PC-9 (cell line): ENCODE results near the gene CNNM4. TPM values are rescaled to one million over a fixed set of nuclear protein-coding genes. Genes with fewer than 3 reads are reported as not detected.

Experiments
- BruUV-seq: library from RNA; stranded (reverse); fragments of 400-500 nt; replicated peaks from 2 replicates; lab custom pipeline; 2021; lab: Mats Ljungman, UMichigan
- CTCF ChIA-PET: fragments of 300-600 bp; sonication (Branson Sonifier 250); formaldehyde crosslinking; loops from one replicate; lab custom pipeline; 2022; ENCODE audit warnings: antibody characterized with exemption; lab: Charles Lee
- POLR2A ChIA-PET: fragments of 300-600 bp; sonication (Branson Sonifier 250); formaldehyde crosslinking; loops from one replicate; lab custom pipeline; 2022; ENCODE audit warnings: antibody characterized with exemption; ENCODE audit not compliant: unreplicated experiment; lab: Charles Lee
- DNase-seq, 2 experiments: peaks; one replicate each; pipeline versions ENCODE4 v3.0.0 to v3.0.0-alpha.2; 2015 to 2022; ENCODE audit warnings: mixed read lengths in 1 of 2
- H2AFZ ChIP-seq: fragments of 200-600 bp; sonication (generic); 2 replicates; pipeline ENCODE4 v1.8.1; 2017; ENCODE audit warnings: antibody characterized with exemption
- H3F3A ChIP-seq: fragments of 200-600 bp; sonication (generic); 2 replicates; pipeline ENCODE4 v1.8.1; 2017; ENCODE audit warnings: antibody characterized with exemption, mild to moderate bottlenecking, low read depth; ENCODE audit not compliant: insufficient read depth
- H3K27ac ChIP-seq: fragments of 200-600 bp; sonication (generic); 2 replicates; pipeline ENCODE4 v1.6.1; 2016; ENCODE audit warnings: mixed run types
- H3K27me3 ChIP-seq: fragments of 200-600 bp; sonication (generic); 2 replicates; pipeline ENCODE4 v1.6.1; 2016; ENCODE audit warnings: low read depth, mixed run types; ENCODE audit not compliant: insufficient read depth
- H3K36me3 ChIP-seq: fragments of 200-600 bp; sonication (generic); 2 replicates; pipeline ENCODE4 v1.6.1; 2016; ENCODE audit warnings: low read depth, mixed run types
- H3K4me1 ChIP-seq: fragments of 200-600 bp; sonication (generic); replicated peaks from 2 replicates; pipeline ENCODE4 v1.6.1; 2016; ENCODE audit warnings: mixed run types; ENCODE audit not compliant: insufficient read depth
- H3K4me2 ChIP-seq: fragments of 200-600 bp; sonication (generic); 2 replicates; pipeline ENCODE4 v1.6.1; 2017; ENCODE audit warnings: mixed run types
- H3K4me3 ChIP-seq: fragments of 200-600 bp; sonication (generic); 2 replicates; pipeline ENCODE4 v1.6.1; 2016; ENCODE audit warnings: mixed run types
- H3K79me2 ChIP-seq: fragments of 200-600 bp; sonication (generic); 2 replicates; pipeline ENCODE4 v1.6.1; 2017; ENCODE audit warnings: low read depth, mixed run types
- H3K9me2 ChIP-seq: fragments of 200-600 bp; sonication (generic); 2 replicates; pipeline ENCODE4 v1.8.1; 2017; ENCODE audit warnings: mild to moderate bottlenecking; ENCODE audit not compliant: insufficient read depth
- H3K9me3 ChIP-seq: fragments of 200-600 bp; sonication (generic); 2 replicates; pipeline ENCODE4 v1.8.1; 2016; ENCODE audit warnings: low read depth; ENCODE audit not compliant: insufficient read depth
- H4K20me1 ChIP-seq: fragments of 200-600 bp; sonication (generic); 2 replicates; pipeline ENCODE4 v1.8.1; 2017; ENCODE audit not compliant: insufficient read depth
- EZH2 ChIP-seq: fragments of 200-600 bp; sonication (generic); IDR thresholded peaks from 2 replicates; pipeline ENCODE4 v1.8.0; 2017; ENCODE audit warnings: antibody characterized with exemption, low read depth
- intact Hi-C: fragments of 100-400 bp; cut with micrococcal nuclease; formaldehyde crosslinking; loops from one replicate; pipeline ENCODE4 v1.10.0; 2022; ENCODE audit not compliant: unreplicated experiment
- total RNA-seq: library from RNA; stranded (reverse); gene quantifications from 2 replicates; pipeline ENCODE4 v1.2.3, GENCODE V29; 2021
- TF ChIP-seq, protein P1 (sequence below): fragments of 200-600 bp; sonication (generic); conservative IDR thresholded peaks from 2 replicates; pipeline ENCODE4 v1.6.1; 2017; ENCODE audit warnings: mixed run types, antibody characterized with exemption, mild to moderate bottlenecking, moderate library complexity

Gene CNNM4
- total RNA-seq, 1 experiment from 2014 or later = 31.4 TPM

DNA sequence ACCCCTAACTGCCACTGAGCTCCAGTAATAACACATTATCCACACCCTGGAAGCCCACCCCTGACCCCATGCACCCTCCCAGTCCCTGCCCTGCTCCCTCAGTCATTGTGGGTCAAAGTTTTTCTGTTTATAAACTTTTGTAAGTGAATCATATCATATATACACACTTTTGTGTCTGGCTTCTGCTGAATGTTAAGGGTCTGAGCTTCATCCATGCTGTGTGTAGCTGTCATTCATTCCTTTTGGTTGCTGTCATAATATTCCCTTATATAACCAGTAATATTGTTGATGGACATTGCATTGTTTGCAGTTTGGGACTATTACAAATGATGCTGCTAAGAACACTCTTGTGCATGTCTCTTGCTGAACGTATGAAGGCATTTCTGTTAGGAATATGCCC, 14.5 kb downstream of the CNNM4 start:
- Histone ChIP-seq H3K4me2 (peak overlapping the region; percentile 9; the same call in 1 of the 2 replicates), H4K20me1 (no peaks in the 10 kb centered on the region), H3K36me3 (no peaks in the 10 kb centered on the region), H3K9me2 (no peaks in the 10 kb centered on the region), H3K79me2 (peaks cover 43% of the 10 kb centered on the region), H2AFZ (no peak overlapping the region), H3K27me3 (no peaks in the 10 kb centered on the region), H3K27ac (no peak overlapping the region), H3K4me1 (peaks cover 32% of the 10 kb centered on the region), H3F3A (peaks cover 10% of the 10 kb centered on the region; the same call in 1 of the 2 replicates), H3K9me3 (no peaks in the 10 kb centered on the region), H3K4me3 (no peak overlapping the region)
- DNase-seq = peak in 1 of 2 experiments; percentile 36
- intact Hi-C loops = no loop called here
- ChIA-PET POLR2A (no interaction called here), CTCF (interaction anchor here (1.2 kb wide), 1 partner anchor 11 kb away, joined by 5 read pairs; no protein-coding TSS in a partner anchor)
- TF ChIP-seq, protein P1, sequence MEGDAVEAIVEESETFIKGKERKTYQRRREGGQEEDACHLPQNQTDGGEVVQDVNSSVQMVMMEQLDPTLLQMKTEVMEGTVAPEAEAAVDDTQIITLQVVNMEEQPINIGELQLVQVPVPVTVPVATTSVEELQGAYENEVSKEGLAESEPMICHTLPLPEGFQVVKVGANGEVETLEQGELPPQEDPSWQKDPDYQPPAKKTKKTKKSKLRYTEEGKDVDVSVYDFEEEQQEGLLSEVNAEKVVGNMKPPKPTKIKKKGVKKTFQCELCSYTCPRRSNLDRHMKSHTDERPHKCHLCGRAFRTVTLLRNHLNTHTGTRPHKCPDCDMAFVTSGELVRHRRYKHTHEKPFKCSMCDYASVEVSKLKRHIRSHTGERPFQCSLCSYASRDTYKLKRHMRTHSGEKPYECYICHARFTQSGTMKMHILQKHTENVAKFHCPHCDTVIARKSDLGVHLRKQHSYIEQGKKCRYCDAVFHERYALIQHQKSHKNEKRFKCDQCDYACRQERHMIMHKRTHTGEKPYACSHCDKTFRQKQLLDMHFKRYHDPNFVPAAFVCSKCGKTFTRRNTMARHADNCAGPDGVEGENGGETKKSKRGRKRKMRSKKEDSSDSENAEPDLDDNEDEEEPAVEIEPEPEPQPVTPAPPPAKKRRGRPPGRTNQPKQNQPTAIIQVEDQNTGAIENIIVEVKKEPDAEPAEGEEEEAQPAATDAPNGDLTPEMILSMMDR = no peak
- no peak for TF ChIP-seq EZH2
- BruUV-seq = no TSS peak

DNA sequence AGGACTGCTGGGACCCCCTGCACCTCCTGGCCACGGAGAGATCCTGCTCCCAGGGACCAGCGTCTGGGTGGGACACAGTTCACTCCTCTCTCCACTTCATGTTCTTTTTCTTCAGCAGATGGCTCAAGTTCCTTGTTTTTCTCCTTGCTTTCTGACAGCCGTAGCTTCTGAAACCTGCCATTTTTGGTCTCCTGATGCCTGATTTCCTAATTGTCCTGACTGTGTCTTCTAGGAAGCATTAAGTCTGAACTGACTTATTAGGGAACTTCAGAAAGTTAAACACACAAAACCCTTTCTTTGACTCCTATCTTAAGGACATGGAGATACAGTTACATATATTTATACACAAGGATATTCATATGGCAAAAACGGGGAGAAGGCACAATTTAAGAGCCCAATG, 22.7 kb downstream of the CNNM4 start:
- POLR2A ChIA-PET = interaction anchor here (0.6 kb wide), 1 partner anchor 19 kb away, joined by 3 read pairs; no protein-coding TSS in a partner anchor
- TF ChIP-seq, protein P1 = no peak
- Histone ChIP-seq H3F3A (peaks cover 28% of the 10 kb centered on the region), H4K20me1 (no peaks in the 10 kb centered on the region), H3K27ac (no peak overlapping the region), H3K4me1 (peaks cover 32% of the 10 kb centered on the region), H3K79me2 (peaks cover 29% of the 10 kb centered on the region), H3K9me2 (no peaks in the 10 kb centered on the region), H3K4me2 (no peak overlapping the region), H3K36me3 (no peaks in the 10 kb centered on the region), H3K9me3 (no peaks in the 10 kb centered on the region), H3K4me3 (no peak overlapping the region), H3K27me3 (no peaks in the 10 kb centered on the region), H2AFZ (no peak overlapping the region)
- no TSS peak for BruUV-seq
- no peak for DNase-seq
- CTCF ChIA-PET = no interaction called here
- intact Hi-C loops = no loop called here

DNA sequence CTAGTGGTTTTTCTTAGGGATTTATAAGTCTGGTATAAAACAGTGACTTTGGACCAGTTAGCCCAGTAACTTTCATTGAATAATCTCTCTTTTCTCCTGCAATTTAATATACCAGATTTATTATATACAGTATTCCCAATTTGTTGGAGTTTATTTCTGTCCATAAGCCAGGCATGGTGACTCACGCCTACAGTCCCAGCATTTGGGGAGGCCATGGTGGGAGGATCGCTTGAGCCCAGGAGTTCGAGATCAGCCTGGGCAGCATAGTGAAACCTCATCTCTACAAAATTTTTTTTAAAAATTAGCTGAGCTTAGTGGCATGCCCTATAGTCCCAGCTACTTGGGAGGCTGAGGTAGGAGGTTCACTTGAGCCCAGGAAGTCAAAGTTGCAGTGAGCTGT, 26.7 kb downstream of the CNNM4 start:
- Histone ChIP-seq H4K20me1 (no peaks in the 10 kb centered on the region), H3K4me2 (peak overlapping the region; percentile 60), H3K27me3 (no peaks in the 10 kb centered on the region), H3F3A (peaks cover 28% of the 10 kb centered on the region), H3K79me2 (peaks cover 39% of the 10 kb centered on the region), H3K4me3 (no peak overlapping the region), H3K36me3 (no peaks in the 10 kb centered on the region), H3K4me1 (peaks cover 42% of the 10 kb centered on the region), H3K9me3 (no peaks in the 10 kb centered on the region), H2AFZ (no peak overlapping the region), H3K9me2 (no peaks in the 10 kb centered on the region), H3K27ac (peak overlapping the region; percentile 73)
- no peak for DNase-seq
- TF ChIP-seq, protein P1 = no peak
- no peak for TF ChIP-seq EZH2
- ChIA-PET CTCF (interaction anchor here (0.6 to 2.6 kb wide), 3 partner anchors 13 to 630 kb away, joined by 3 to 11 read pairs (median 3); no protein-coding TSS in a partner anchor), POLR2A (interaction anchor here (0.6 kb wide), 1 partner anchor 58 kb away, joined by 4 read pairs; no protein-coding TSS in a partner anchor)
- BruUV-seq = no TSS peak
- intact Hi-C loops = loop anchor here (1.0 kb wide), 1 partner anchor 15 kb away; no protein-coding TSS in a partner anchor
